ENCODE measurements around the gene MAP2K2. TPM values are rescaled to one million over a fixed set of nuclear protein-coding genes. Genes with fewer than 3 reads are reported as not detected.

Gene MAP2K2
- polyA plus RNA-seq, 3 donors: 77.1 to 97.2 (median 79.0) TPM

- no peak for DNase-seq (ENCODE audit: low read depth in 3 of 3, low spot score in 2 of 3)
These were observed 23.1 kb downstream of the MAP2K2 start for GRCh38 chr19:4100647-4101495.

- DNase-seq (ENCODE audit: low read depth in 3 of 3, low spot score in 2 of 3): no peak
These were observed 24.7 kb downstream of the MAP2K2 start for GRCh38 chr19:4099041-4099764.

- DNase-seq (ENCODE audit: low read depth in 3 of 3, low spot score in 2 of 3): no peak
These were observed 25.4 kb downstream of the MAP2K2 start for GRCh38 chr19:4098493-4098892.

DNA sequence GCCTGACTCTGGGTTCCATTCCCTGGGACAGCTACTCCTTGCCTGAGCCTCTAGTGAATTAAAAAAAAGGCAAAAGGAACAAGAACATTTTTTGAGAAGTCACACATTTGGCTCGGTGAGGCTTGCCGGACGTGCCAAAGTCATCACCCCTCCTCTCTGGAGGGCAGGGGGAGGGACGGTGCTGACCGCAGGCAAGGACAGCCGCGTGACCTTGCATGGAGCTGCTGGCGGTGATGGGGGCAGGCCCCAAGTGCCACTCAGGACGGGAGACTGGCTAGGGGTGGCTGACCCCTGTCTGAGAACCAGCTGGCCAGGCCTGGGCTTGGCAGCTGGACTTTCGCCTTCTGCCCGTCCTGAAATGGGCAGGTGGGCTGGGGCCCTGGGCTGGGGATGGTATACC, 26.4 kb downstream of the MAP2K2 start:
- no peak for DNase-seq (ENCODE audit: low read depth in 3 of 3, low spot score in 2 of 3)

DNA sequence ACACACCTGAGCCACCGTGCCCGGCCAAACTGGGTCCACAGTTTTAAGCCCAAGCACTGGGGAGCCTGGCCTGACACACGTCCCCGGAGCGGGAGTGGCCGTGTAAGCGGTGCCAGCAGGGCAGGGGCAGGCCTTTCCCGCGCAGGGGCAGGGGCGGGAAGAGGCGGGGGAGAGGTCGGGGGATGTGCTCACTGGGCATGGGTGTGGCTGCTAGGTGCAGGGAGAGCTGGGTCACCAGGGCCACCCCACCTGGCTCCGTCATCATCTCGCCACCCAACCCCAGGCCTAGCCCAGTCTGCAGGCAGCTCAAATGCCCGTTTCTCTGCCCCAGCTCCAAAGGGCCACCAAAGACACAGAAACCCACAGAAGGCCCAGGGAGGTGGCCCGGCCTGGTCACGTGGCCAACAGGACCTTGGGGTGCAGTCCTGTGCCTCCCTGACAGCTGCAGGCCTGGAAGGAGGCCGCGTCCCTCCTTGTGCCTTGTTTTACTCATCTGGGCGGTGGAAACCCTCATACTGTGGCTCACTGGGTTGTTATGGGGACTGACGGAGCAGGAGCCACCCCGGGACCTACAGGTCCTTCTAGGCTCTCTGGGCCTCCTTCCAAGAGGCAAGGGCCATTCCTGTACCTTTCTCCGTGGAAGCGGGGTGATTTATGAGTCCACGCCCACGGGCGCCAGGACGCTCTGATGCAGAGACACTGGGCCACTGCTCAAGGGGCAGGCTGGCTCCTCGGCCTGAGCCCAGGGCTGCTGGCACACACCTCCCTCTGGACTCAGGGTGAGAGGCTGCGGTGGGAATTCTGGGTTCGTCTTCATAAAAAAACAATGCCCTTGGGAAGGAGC, 27.7 kb downstream of the MAP2K2 start:
- no peak for DNase-seq (ENCODE audit: low read depth in 3 of 3, low spot score in 2 of 3)

GRCh38 chr19:4095488-4095844, 28.5 kb downstream of the MAP2K2 start:
- DNase-seq (ENCODE audit: low read depth in 3 of 3, low spot score in 2 of 3): no peak

DNA sequence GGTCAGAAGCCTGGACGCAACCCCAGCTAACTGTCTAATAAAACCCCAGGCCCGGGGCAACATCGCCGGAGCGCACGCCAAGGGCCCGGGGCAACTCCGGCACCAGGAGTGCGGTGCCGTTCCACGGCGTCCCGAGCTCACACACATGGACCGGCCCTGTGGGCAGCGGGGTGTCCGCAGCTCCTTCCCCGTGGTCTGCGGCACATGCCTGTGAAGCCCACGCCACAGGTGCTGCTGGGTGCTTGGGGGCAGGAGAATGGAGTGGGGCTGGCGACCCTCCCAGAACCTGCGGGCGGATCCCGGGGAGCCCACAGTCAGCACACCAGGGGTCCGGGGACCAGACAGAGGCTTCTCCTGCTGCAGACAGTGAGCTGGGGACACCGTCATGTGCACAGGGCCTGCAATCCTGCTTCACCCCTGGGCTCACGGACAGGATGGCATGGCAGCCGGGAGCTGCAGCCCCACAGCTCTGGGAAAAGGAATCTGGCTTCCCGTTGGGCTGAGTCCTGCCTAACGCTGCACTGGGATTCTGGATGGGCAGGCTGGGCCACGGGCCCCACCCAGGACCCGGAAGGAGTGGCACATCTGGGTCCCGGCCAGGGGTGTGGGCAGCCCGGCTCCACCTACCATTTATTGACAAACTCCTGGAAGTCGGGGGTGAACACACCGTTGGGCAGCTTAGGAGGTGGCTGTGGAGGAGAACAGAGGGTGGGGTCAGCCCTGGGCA, 29.0 kb downstream of the MAP2K2 start:
- DNase-seq (ENCODE audit: low read depth in 3 of 3, low spot score in 2 of 3): no peak

GRCh38 chr19:4094291-4094690, 29.6 kb downstream of the MAP2K2 start:
- no peak for DNase-seq (ENCODE audit: low read depth in 3 of 3, low spot score in 2 of 3)

DNA sequence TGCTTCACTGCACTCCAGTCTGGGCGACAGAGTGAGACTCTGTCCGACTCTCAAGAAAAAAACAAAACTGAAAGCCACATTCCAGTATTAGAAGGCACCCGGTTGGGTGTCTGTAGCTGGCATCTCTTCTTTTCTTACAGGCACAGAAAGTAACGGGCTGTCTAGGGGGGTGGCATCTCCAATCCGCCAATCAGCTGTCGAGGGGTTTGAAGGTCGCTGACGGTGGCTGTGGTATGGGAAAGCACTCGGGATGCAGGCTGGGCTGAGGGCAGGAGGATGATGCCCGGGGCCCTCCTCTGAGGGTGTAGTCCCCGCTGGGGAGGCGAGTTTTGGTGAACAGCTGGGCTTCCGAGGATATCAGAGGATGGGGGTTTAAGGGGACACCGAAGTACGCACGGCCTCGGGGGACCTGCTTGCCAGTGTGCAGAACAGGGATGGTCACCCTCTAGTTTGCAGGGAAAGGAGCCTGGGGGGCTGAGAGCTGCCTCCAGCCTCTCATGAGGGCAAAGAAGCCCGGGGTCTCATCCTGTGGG, 30.2 kb downstream of the MAP2K2 start:
- DNase-seq (ENCODE audit: low read depth in 3 of 3, low spot score in 2 of 3): no peak

- DNase-seq (ENCODE audit: low read depth in 3 of 3, low spot score in 2 of 3): no peak
These were observed 33.3 kb downstream of the MAP2K2 start for GRCh38 chr19:4090356-4091220.

GRCh38 chr19:4089946-4090345, 34.0 kb downstream of the MAP2K2 start:
- no peak for DNase-seq (ENCODE audit: low read depth in 3 of 3, low spot score in 2 of 3)

- DNase-seq (ENCODE audit: low read depth in 3 of 3, low spot score in 2 of 3): no peak
These were observed 34.5 kb downstream of the MAP2K2 start for GRCh38 chr19:4089400-4089908.

DNA sequence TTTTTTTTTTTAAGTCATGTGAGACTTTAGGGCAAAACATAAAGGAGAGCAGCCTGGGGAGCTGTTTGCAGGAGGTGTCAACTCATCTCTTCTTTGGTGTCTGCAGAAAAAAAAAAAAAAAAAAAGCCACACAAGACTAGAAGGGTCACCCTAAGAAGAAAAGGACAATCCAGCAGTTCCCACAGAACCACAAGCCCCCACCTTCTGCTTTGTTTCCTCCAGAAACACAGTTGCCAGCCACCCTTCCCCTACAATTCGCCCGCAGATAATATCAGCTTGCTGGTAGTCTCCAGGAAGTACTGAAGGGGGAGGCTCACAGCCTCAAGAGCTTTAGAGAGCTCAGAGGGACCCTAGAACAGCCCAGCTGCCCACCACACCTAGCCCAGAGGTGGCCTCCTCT, 34.9 kb downstream of the MAP2K2 start:
- no peak for DNase-seq (ENCODE audit: low read depth in 3 of 3, low spot score in 2 of 3)

GRCh38 chr19:4087787-4088679, 35.9 kb downstream of the MAP2K2 start:
- DNase-seq (ENCODE audit: low read depth in 3 of 3, low spot score in 2 of 3): no peak

DNA sequence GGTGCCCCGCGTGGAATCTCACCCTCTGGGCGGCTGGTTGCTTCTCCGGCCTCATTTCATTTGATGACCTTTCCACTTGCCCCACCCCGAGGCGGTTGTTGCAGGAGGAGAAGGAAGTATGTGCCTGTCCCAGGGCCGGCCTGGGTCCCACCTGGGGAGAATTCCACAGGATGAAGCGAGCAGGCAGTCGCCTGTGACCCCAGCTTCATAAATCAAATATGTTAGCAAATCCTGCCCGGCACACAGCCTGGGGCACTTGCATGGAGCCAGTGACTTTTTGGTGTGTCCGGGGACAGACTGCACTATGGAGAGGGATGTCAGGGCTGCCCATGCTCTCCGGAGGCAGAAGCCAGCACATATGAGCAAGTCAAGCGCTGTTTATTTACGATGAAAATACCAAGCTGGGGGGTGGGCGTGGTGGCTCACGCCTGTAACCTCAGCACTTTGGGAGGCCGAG, 37.5 kb downstream of the MAP2K2 start:
- DNase-seq (ENCODE audit: low read depth in 3 of 3, low spot score in 2 of 3): no peak

DNA sequence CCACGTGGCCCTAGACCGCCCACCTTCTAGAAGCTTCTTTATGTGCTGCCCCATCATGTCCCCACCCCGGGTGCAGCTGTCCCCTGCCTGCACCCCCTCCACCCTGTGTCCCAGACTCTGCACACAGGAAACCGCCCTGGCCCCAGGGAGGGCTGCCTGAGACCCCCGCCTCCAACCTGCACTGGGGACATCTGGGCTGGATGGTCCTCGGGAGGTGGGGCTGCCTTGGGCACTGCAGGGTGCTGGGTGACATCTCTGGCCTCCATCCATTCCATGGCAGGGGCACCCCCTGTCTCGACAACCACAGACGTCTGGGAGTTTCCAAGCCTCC, 39.4 kb downstream of the MAP2K2 start:
- DNase-seq (ENCODE audit: low read depth in 3 of 3, low spot score in 2 of 3): no peak

- peak in 1 of 3 donors; percentile 67 for DNase-seq (ENCODE audit: low read depth in 3 of 3, low spot score in 2 of 3)
These were observed 40.0 kb downstream of the MAP2K2 start for GRCh38 chr19:4083677-4084546.
